GM21526 (cell line): ENCODE results near the gene PRR5.
"Not testable (repeated sequence)": the region's sequence is repeated elsewhere in the genome, so short reads cannot be mapped to it uniquely, and the experiment has no call there.

Experiments used
- ATAC-seq: cut with Tn5 transposase; IDR thresholded peaks from one replicate; pipeline ENCODE4 v1.9.1; 2021; ENCODE audit warnings: moderate library complexity; ENCODE audit not compliant: unreplicated experiment, low FRiP score

Gene PRR5

GRCh38 chr22:44671742-44672141 is 30.3 kb upstream of the PRR5 start:
- ATAC-seq: no peak

GRCh38 chr22:44672632-44673031 is 29.4 kb upstream of the PRR5 start:
- ATAC-seq: no peak

GRCh38 chr22:44673406-44673805 is 28.6 kb upstream of the PRR5 start:
- ATAC-seq: no peak

GRCh38 chr22:44676066-44676440 is 26.0 kb upstream of the PRR5 start:
- ATAC-seq: not testable (repeated sequence)

- ATAC-seq: no peak
Observed at GRCh38 chr22:44676441-44677352, 25.3 kb upstream of the PRR5 start.

- ATAC-seq: no peak
Observed at GRCh38 chr22:44677353-44677840, 24.6 kb upstream of the PRR5 start.

GRCh38 chr22:44677871-44678555 is 24.0 kb upstream of the PRR5 start:
- no peak for ATAC-seq

GRCh38 chr22:44678556-44679305 is 23.3 kb upstream of the PRR5 start:
- no peak for ATAC-seq

GRCh38 chr22:44679306-44679647 is 22.7 kb upstream of the PRR5 start:
- not testable (repeated sequence) for ATAC-seq

GRCh38 chr22:44680058-44680457 is 21.9 kb upstream of the PRR5 start:
- ATAC-seq: no peak

- ATAC-seq: no peak
Observed at GRCh38 chr22:44680481-44680894, 21.5 kb upstream of the PRR5 start.

GRCh38 chr22:44682556-44683168 is 19.3 kb upstream of the PRR5 start:
- no peak for ATAC-seq

- ATAC-seq: no peak
Observed at GRCh38 chr22:44683237-44683636, 18.8 kb upstream of the PRR5 start.

GRCh38 chr22:44683881-44684280 is 18.1 kb upstream of the PRR5 start:
- no peak for ATAC-seq

GRCh38 chr22:44684506-44685383 is 17.3 kb upstream of the PRR5 start:
- ATAC-seq: peak; percentile 64

GRCh38 chr22:44685384-44686056 is 16.5 kb upstream of the PRR5 start:
- no peak for ATAC-seq

- ATAC-seq: no peak
Observed at GRCh38 chr22:44686873-44687600, 15.0 kb upstream of the PRR5 start.

- no peak for ATAC-seq
Observed at GRCh38 chr22:44689173-44689572, 12.8 kb upstream of the PRR5 start.
